NCI-H2029 (cell line): ENCODE data around the gene ZCCHC12.
"Not testable (repeated sequence)": the region's sequence is repeated elsewhere in the genome, so short reads cannot be mapped to it uniquely, and the experiment has no call there.

ENCODE experiments used
- DNase-seq: peaks from one replicate; lab custom pipeline; 2025; lab: John Stamatoyannopoulos, UW

The ZCCHC12 gene

DNA sequence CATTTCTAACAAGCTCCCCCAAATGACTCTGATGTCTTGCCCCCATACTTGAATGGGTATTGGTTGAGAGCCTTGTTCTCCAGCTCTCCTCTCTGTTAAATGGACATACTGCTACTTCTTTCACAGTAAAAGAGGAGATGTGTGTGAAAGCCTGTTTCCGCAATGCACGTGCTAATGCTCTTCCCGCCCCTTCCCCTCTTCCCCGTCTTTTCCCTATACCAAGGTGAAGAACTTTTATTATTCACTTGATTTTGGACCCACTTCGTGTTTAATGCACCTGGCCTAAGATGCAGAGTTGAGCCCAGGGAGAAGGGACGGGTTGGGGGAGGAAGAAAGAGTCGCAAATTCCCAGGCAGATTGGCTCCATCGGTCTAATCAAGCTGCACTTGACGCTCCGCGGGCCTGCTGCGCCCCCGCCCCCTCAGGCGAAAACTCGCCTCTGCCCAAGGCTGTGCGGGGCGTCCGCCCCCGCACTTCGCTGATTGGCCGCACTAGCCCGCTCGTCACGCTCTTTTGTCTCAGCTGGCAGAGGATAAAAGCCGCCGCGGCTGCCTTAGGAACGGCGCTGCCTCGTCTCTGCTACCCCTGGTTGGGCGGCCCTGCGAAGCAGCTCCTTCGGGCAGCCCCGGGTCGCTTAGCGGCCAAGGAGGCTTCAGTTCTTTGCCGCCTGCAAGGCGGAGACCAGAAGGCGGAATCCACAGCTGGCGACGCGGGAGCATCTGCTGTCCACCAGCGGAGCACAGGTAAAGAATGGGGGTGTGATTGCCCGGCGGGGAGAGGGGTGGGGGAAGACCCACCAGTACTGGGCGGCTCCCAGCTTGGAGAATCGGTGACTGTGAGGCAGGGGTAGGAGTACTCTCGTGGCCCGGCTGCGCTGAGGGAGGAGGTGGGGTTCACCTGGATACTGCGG lies at the start of gene ZCCHC12:
TSS of gene ZCCHC12 (plus strand) at position 562 of the 910 bp plus-strand sequence. CDS start 1,421 bp downstream, outside the sequence.
- DNase-seq = peak; percentile 45

DNA sequence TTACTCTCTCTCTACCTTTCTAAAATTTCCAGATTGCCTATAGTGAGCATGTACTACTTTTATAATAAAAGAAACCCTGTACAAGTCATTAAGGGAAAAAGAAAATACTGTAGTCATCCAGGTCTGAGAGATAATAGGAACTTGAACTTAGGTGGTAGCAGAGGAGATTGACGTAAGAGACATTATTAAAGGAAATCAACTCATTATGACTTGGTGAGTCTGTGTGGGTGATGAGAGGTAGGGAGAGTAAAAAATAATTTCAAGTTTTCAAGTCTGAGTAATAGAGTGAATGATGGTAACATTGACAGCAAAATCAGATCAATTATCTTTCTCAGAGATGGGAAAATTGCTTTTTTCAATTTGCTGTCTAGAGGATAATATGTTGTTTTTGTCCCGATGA lies 44.0 kb upstream of the ZCCHC12 start:
- no peak for DNase-seq

DNA sequence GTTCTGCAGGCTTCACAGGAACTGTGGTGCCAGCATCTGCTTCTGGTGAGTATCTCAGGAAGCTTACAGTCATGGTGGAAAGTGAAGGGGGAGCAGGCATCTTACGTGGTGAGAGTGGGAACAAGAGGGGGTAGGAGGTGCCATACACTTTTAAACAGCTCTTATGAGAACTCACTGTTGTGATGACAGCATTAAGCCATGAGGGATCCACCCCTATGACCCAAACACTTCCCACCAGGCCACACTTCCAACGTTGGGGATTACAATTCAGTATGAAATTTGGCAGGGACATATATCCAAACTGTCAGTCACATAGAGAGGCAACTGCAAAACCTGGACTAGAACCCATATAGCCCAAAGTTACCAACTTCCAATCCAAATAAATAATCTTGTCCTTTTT lies 43.1 kb upstream of the ZCCHC12 start:
- no peak for DNase-seq

GRCh38 chrX:118780911-118781310 lies 42.7 kb upstream of the ZCCHC12 start:
- no peak for DNase-seq

GRCh38 chrX:118795528-118796280 lies 27.9 kb upstream of the ZCCHC12 start:
- DNase-seq = no peak

GRCh38 chrX:118802857-118803256 lies 20.8 kb upstream of the ZCCHC12 start:
- DNase-seq = no peak

DNA sequence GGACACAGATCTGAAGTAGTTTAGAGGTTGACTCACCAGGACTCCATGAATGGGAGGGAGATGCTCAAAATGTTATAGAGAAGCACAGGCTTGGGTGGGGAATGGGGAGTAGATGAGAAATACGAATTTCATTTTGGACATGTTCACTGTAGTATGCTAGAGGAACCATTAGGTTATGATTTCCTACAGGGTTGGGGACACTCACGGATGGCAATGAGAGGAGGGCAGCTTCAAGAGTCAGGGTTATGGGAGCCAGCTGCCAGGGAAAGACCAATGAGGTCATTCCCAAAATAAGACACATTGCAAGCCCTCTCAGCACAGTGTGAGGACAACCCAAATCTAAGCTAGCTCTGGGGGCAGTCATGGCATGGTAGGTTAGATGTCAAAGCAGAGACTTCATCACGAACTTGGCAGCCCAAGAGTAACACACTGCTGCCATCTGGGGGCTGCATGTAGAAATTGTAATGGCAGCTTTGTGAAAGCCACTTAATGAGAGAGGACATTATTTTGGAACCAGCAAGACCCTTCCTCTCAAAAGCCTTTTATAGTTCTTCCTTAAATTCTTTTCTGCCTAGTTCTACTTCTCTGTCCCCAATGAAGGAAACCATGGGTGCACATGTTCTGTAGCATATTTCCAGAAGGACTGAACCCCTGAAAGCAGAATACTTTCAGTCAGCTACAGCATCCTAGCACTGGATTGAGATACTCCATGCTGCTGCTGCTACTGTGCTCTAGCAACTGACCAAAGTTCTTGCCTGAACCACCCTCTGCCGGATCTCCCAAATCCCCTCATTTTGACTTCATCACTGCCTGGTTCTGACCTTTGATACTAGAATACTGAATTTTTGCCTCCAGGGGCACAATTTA lies 16.2 kb upstream of the ZCCHC12 start:
- DNase-seq = no peak

GRCh38 chrX:118817257-118817656 lies 6.4 kb upstream of the ZCCHC12 start:
- not testable (repeated sequence) for DNase-seq

GRCh38 chrX:118824173-118824730 lies 628 bp downstream of the ZCCHC12 start:
- DNase-seq = no peak

DNA sequence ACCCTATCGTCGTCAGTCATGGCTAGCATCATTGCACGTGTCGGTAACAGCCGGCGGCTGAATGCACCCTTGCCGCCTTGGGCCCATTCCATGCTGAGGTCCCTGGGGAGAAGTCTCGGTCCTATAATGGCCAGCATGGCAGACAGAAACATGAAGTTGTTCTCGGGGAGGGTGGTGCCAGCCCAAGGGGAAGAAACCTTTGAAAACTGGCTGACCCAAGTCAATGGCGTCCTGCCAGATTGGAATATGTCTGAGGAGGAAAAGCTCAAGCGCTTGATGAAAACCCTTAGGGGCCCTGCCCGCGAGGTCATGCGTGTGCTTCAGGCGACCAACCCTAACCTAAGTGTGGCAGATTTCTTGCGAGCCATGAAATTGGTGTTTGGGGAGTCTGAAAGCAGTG lies 1.6 kb downstream of the ZCCHC12 start:
- no peak for DNase-seq

- DNase-seq = peak; percentile 16
These were observed 15.8 kb downstream of the ZCCHC12 start for GRCh38 chrX:118839334-118839958.

- DNase-seq = peak; percentile 34
These were observed 24.1 kb downstream of the ZCCHC12 start for GRCh38 chrX:118847676-118848075.

GRCh38 chrX:118853596-118853995 lies 30.0 kb downstream of the ZCCHC12 start:
- no peak for DNase-seq

DNA sequence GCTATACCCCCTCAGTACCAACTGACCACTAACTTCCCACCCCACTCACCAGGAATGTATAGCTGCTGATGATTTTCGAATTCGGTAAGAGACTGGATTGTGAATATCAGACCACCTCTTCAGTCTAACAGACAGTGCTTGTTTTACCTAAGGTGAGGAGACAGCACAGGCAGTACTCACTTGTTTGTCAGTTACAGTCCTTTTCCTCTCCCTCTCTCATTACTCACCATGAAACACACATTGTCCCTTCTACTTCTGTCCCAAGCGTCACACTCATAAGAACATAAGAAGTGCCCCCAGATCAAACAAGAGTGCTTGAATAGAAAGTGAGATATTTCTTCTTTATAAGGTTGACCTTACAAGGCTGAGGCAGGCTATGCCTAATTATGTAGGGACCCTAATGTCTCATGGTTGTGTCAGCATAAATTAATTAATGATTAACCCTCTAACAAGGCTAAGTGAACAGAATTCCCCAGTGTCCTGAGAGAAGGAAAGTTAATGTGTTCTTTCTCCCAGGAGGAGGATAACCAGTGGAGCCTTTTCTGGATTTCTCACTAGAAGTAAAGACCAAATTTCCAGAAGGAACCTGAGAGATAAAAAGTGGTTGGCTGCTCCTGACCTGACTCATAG lies 32.2 kb downstream of the ZCCHC12 start:
- no peak for DNase-seq

DNA sequence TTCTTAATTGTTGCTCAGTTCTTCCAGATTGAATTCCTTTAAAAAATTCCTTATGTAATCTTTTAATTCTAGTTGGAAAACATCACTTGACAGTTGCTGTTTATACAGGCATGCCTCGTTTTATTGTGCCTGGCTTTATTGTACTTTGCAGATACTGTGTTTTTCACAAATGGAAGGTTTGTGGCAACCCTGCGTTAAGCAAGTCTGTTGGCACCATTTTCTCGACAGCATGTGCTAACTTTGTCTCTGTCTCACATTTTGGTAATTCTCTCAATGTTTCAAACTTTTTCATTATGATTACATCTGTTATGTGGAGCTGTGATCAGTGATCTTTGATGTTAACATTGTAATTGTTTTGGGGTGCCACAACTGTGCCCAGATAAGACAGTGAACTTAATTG lies 33.4 kb downstream of the ZCCHC12 start:
- DNase-seq = no peak

DNA sequence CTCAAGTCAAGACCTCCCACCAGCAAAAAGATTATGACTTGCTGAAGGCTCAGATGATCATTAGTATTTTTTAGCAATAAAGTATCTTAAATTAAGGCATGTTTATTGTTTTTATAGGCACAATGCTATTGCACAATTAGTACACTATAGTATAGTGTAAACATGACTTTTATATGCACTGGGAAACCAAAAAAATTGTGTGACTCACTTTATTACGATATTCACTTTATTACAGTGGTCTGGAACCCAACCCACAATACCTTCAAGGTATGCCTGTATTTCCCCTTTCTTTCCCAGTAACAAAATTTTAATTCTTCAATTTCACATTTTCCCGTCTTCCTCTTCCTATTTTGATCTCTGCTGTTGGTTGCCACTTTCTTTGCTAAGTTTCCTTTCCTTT lies 37.7 kb downstream of the ZCCHC12 start:
- no peak for DNase-seq

DNA sequence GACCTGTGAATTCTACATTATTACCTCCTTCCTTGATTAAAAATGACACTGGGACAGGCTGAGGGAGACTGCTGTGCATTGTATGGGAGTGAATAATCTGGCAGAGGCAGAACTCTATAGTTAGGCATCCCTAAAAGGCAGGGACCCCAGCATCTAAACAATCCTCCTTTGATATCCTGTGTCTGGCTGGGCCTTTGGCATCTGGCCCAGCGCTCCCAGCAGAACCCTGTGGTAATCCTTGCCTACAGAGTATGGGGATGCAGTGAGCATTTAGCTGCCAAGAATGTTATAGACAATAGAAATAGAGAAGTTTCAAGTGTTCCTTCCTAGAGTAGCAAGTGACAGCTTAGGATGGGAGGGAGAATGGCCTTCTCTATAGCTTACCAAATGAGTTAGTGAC lies 38.5 kb downstream of the ZCCHC12 start:
- no peak for DNase-seq

DNA sequence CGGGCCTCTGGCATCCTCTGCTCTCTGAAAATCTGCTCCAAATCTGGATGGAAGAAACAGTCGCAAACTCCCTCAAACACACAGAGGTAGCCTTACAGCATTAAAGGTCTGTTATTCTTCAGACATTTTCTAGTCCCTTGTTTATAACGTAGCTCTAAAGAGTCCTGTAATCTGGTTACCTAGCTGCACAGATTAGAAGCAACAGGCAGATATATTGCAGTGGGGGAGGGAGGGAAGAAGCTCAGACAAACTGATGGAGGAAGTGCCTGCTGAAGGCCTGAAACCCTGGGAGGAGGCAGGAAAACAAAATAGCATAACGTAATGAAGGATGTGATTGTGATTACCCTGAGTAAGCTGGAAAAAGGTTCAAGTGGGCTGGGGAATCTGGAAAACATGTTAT lies 39.4 kb downstream of the ZCCHC12 start:
- DNase-seq = no peak

GRCh38 chrX:118864063-118864635 lies 40.5 kb downstream of the ZCCHC12 start:
- no peak for DNase-seq

- no peak for DNase-seq
These were observed 41.6 kb downstream of the ZCCHC12 start for GRCh38 chrX:118865231-118865630.
